HG02763 (cell line): ENCODE measurements around the gene MXRA8.

Experiments
- ATAC-seq: cut with Tn5 transposase; IDR thresholded peaks from one replicate; pipeline ENCODE4 v1.9.1; 2021; ENCODE audit warnings: mild to moderate bottlenecking, moderate library complexity; ENCODE audit not compliant: unreplicated experiment

MXRA8 gene

GRCh38 chr1:1351511-1352427 lies 6.6 kb downstream of the MXRA8 start:
- no peak for ATAC-seq

GRCh38 chr1:1349256-1350012 lies 8.9 kb downstream of the MXRA8 start, which contains the start of gene DVL1:
Gene DVL1, minus strand, starts transcription at chr1:1349418. Its CDS starts 353 bp downstream, at chr1:1349065.
- ATAC-seq: peak; percentile 63

DNA sequence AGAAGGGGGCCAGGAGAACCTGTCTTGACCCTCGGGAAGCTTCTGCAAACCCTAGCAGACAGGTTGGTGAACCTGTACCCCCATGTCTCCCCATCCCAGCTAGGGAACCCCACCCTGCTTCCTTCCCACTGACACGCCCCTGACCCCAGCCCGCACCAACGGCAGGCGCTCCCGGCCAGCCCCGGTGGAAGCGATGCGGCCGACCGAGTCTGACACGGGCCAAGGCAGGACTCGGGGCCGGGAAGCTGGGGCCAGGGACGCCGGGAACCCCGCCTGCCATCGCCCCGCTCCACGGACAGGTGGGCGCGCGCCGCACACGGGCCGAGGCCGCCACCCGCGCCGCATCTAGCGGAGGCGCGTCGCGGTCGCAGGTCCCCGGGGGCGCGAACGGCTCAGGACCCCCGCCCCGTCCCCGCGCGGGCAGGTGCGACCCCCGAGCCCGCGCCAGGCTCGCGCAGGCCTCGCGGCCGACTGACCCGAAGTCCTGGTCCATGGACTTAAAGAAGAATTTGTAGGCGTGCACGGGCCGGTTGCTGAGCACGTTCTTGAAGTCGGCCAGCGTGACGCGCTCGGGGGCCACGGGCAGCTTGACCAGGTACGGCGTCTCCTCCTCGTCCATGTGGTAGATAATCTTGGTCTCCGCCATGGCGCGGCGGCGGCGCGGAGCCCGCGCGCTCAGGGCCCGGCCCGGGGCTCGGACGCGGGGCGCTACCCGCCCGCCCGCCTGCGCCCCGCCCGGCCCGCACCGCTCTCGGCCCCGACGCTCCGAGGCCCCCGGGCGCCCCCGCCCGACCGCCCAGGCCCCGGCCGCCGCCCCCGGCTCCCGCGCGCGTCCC lies 9.7 kb downstream of the MXRA8 start:
- ATAC-seq: peak; percentile 32

- no peak for ATAC-seq
Observed at GRCh38 chr1:1347663-1348419, 10.5 kb downstream of the MXRA8 start.

- no peak for ATAC-seq
Observed at GRCh38 chr1:1347026-1347595, 11.2 kb downstream of the MXRA8 start.

DNA sequence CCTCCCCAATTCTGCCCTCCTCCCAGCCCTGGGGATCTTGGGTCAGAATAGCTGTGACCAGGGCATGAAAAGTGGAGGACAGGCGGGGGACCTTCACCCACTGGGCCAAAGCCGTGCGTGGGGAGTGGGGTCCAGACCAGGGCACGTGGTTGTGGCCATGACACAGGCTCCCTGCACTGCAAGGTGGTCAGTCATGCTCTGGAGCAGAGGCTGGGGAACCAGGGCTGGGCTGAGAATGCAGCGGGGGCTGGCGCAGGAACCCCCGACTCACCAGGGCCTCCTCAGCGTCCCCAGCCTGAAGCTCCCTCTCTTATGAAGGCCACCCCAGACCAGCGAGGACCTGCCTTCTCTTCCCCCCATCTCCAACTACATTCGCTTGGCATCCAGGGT lies 11.9 kb downstream of the MXRA8 start:
- no peak for ATAC-seq

DNA sequence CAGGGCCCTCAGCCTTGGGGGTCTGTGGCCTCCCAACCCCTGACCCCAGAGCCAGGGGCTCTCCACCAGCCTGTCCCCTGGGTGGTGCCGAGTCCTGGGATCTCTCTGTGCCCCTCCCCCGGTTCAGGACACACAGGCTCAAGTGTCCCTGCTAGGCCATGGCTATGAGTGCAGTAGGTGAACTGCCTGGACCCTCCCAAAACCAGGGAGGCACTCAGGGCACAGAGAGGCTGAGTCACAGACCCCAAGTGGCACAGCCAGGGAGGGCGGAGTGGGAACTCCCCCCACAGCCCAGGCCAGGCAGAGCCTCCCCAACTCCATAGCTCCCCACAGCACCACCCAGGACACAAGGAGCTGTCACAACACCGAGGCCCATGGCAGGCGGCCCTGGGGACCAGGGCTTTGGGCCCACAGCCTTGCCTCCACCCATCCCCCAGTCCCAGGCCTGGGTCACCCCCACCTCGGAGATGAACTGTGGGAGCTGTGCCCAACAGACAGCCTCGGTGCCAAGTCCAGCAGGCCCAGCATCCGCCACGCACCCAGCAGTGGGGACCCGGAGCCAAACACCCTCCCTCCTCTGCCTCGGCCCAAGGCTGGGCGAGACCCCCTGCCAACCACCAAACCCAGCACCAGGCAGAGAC lies 12.4 kb downstream of the MXRA8 start:
- ATAC-seq: no peak

DNA sequence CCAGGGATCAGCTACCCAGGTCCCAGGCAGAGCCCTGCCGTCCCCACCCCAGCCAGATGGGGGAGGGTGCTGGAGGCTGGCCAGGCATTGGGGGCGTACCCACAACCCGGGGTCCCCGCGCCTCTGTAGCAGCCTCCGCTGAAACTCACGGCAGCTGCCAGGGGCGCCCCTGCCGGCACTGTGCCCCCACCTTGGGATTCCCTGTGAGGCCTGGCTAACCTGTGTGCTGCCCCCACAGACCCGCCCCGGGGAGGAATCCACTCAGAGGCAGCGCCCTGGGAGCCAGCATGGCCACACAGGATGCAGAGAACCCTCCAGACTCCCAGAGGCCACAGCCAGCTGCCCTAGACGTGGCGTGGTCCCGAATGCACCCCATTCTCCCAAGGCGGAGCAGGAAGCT lies 13.0 kb downstream of the MXRA8 start:
- ATAC-seq: no peak

- no peak for ATAC-seq
Observed at GRCh38 chr1:1344655-1345361, 13.5 kb downstream of the MXRA8 start.

GRCh38 chr1:1343811-1344421 lies 14.4 kb downstream of the MXRA8 start:
- no peak for ATAC-seq

DNA sequence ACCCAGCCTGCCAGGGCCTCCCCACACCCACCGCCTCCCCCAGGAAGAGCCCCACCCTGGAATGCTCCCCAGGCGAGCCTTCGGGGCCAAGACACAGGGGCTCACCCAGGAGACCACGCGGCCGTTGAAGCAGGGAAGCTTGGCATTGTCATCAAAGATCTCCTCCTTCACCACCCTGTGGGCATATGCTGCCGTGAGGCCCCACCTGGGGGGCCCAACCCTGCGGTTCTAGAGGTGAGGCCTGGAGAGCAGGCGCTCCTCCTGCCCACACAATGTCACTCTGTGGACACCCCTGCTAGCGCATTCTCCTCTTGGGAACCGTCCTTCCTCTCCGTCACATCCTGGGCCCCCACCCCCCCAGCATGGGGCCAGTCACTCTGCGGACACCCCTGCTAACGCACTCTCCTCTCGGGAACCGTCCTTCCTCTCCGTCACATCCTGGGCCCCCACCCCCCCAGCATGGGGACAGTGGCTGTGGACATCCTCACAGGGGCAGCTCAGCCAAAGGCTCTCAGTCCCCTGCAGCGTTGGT lies 15.7 kb downstream of the MXRA8 start:
- ATAC-seq: no peak

- ATAC-seq: no peak
Observed at GRCh38 chr1:1342061-1342562, 16.2 kb downstream of the MXRA8 start.

DNA sequence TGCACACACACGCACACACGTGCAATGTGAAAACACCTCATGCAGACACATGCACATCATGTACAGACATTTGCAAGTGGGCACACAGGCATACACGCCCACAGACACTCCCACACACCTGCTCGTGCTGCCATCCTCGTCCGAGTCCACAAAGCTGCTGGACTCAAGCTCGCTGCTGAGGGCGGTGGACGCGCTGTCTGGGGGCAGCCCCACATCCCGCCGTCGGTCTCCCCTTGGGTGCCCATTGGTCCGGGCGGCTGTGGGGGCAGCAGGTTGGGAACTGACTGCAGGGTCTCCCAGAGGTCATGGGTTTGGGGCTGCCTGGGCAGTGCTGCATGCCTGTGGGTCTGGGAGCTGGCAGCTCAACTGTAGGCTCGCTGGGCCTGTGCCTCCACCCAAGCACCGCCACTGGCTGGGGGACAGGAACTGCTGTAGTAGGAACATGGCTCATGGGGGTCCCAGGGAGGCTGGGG lies 16.8 kb downstream of the MXRA8 start:
- no peak for ATAC-seq

DNA sequence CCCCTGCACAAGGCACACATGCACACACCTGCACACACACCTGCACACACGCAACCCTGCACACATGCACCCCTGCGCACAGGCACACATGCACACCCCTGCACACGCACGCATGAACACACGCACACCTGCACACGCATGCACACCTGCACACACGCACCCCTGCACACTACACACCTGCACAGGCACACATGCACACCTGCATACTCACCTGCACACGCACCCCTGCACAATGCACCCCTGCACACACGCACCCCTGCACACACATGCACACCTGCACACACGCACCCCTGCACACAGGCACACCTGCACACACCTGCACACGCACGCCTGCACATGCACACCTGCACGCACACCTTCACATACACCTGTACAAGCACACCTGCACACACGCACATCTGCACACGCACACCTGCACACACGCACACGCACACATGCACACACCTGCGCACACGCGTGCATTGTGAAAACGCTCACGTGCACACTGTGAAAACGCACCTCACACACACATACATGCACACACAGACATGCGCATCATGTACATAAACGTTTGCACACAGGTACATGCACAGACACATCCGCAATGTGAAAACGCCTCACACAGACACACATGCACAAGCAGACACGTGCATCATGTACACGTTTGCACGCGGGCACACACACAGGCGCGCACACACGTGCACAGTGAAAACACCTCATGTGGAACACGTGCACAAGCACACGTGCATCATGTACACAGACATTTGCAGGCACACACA lies 17.4 kb downstream of the MXRA8 start:
- ATAC-seq: no peak

- no peak for ATAC-seq
Observed at GRCh38 chr1:1340185-1340584, 18.2 kb downstream of the MXRA8 start.

DNA sequence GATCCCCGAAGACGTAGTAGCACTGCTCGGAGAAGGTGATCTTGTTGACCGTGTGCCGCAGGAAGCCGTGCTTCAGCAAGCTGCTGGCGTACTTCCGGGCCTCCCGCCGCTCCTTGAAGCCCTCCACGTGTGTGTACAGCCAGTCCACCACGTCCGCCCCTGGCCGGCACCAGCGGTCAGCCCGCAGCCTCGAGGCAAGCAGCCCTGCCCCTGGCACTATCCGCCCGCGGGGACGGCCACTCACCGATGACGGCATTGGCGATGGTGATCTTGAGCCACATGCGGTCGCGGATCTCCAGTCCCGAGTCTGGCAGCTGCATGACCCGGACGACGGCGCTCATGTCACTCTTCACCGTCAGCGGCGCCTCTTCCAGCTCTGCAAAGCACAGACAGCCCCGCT lies 20.1 kb downstream of the MXRA8 start:
- no peak for ATAC-seq

- ATAC-seq: no peak
Observed at GRCh38 chr1:1337793-1338147, 20.6 kb downstream of the MXRA8 start.
